HG02884 (cell line): Measurements from ENCODE around the gene GMCL2.

Experiments used
- ATAC-seq: cut with Tn5 transposase; IDR thresholded peaks from one replicate; pipeline ENCODE4 v1.9.1; 2021; ENCODE audit warnings: mild to moderate bottlenecking, moderate library complexity; ENCODE audit not compliant: unreplicated experiment

Gene GMCL2

GRCh38 chr5:178145965-178146820 is 41.0 kb downstream of the GMCL2 start:
- ATAC-seq: no peak

GRCh38 chr5:178143901-178144300 is 43.3 kb downstream of the GMCL2 start:
- no peak for ATAC-seq

- no peak for ATAC-seq
Measured at GRCh38 chr5:178143246-178143645, 43.9 kb downstream of the GMCL2 start.

GRCh38 chr5:178142642-178143041 is 44.5 kb downstream of the GMCL2 start:
- ATAC-seq: no peak

- no peak for ATAC-seq
Measured at GRCh38 chr5:178141550-178141949, 45.6 kb downstream of the GMCL2 start.

GRCh38 chr5:178137991-178138390 is 49.2 kb downstream of the GMCL2 start:
- ATAC-seq: no peak

GRCh38 chr5:178136990-178137389 is 50.2 kb downstream of the GMCL2 start:
- no peak for ATAC-seq
